SK-N-SH (cell line): Measurements from ENCODE around the gene TBRG4. TPM values are rescaled to one million over a fixed set of nuclear protein-coding genes. Genes with fewer than 3 reads are reported as not detected.

Experiments
- CTCF ChIA-PET: fragments of 300-600, 350-600 bp; formaldehyde crosslinking; extraction: SDS; loops from one replicate; lab custom pipeline; 2021; lab: Yijun Ruan, JAX
- POLR2A ChIA-PET: fragments of 350-600 bp; sonication (Branson Sonifier 250); formaldehyde crosslinking; extraction: SDS; loops from one replicate; lab custom pipeline; 2020; ENCODE audit warnings: antibody characterized with exemption, inconsistent platforms; lab: Yijun Ruan, JAX
- DNase-seq: peaks from one replicate; pipeline ENCODE4 v3.0.0; 2012
- H2AFZ ChIP-seq: fragments of 200-600 bp; sonication (generic); 2 replicates; pipeline ENCODE4 v1.8.1; 2016; ENCODE audit warnings: antibody characterized with exemption, mild to moderate bottlenecking, low read depth
- H3F3A ChIP-seq: fragments of 200-600 bp; sonication (generic); replicated peaks from 2 replicates; pipeline ENCODE3; 2016; ENCODE audit warnings: antibody characterized with exemption, mild to moderate bottlenecking; ENCODE audit not compliant: insufficient read depth
- H3K27ac ChIP-seq, 2 experiments: fragments of 200-500 bp in 1 of 2; fragments of 200-600 bp in 1 of 2; sonication (Bioruptor generic) in 1 of 2; sonication (generic), shearing (Covaris generic) in 1 of 2; 2 replicates each; pipeline versions ENCODE4 v1.5.1 to v1.6.1; 2014 to 2016; ENCODE audit warnings: low read depth in 2 of 2, inconsistent platforms in 1 of 2, low read length in 1 of 2, mild to moderate bottlenecking in 1 of 2, mixed read lengths in 1 of 2
- H3K27me3 ChIP-seq: fragments of 200-600 bp; sonication (generic), shearing (Covaris generic); 2 replicates; pipeline ENCODE4 v1.6.1; 2016; ENCODE audit warnings: mixed run types; ENCODE audit not compliant: insufficient read depth
- H3K36me3 ChIP-seq, 2 experiments: fragments of 200-500 bp in 1 of 2; fragments of 200-600 bp in 1 of 2; sonication (Bioruptor generic) in 1 of 2; sonication (generic) in 1 of 2; replicated peaks in 1 of 2; 2 replicates each; pipeline versions ENCODE3 to v1.5.1; 2014 to 2016; ENCODE audit warnings: low read length in 1 of 2, mild to moderate bottlenecking in 1 of 2; ENCODE audit not compliant: insufficient read depth in 2 of 2, control insufficient read depth in 1 of 2
- H3K4me1 ChIP-seq, 2 experiments: fragments of 200-500 bp in 1 of 2; fragments of 200-600 bp in 1 of 2; sonication (Bioruptor generic) in 1 of 2; sonication (generic), shearing (Covaris generic) in 1 of 2; 2 replicates each; pipeline versions ENCODE4 v1.5.1 to v1.6.1; 2014 to 2016; ENCODE audit warnings: low read depth in 1 of 2, low read length in 1 of 2, mixed run types in 1 of 2; ENCODE audit not compliant: insufficient read depth in 2 of 2, control insufficient read depth in 1 of 2
- H3K4me2 ChIP-seq: fragments of 200-600 bp; sonication (generic), shearing (Covaris generic); 2 replicates; pipeline ENCODE4 v1.6.1; 2017; ENCODE audit warnings: mixed run types
- H3K4me3 ChIP-seq, 2 experiments: fragments of 200-500 bp in 1 of 2; fragments of 200-600 bp in 1 of 2; sonication (Bioruptor generic) in 1 of 2; sonication (generic), shearing (Covaris generic) in 1 of 2; 2 replicates each; pipeline versions ENCODE4 v1.5.1 to v1.8.1; 2014 to 2016; ENCODE audit warnings: low read depth in 2 of 2, inconsistent platforms in 1 of 2, low read length in 1 of 2, mild to moderate bottlenecking in 1 of 2, mixed read lengths in 1 of 2, moderate library complexity in 1 of 2
- H3K79me2 ChIP-seq: fragments of 200-600 bp; sonication (generic); 2 replicates; pipeline ENCODE4 v1.8.1; 2017; ENCODE audit warnings: mild to moderate bottlenecking; ENCODE audit not compliant: insufficient read depth
- H3K9ac ChIP-seq: fragments of 200-600 bp; sonication (generic); 2 replicates; pipeline ENCODE4 v1.6.1; 2017; ENCODE audit warnings: mixed run types
- H3K9me2 ChIP-seq: fragments of 200-600 bp; sonication (generic); 2 replicates; pipeline ENCODE4 v1.6.1; 2017; ENCODE audit warnings: mixed run types
- H3K9me3 ChIP-seq: fragments of 200-600 bp; sonication (generic); 2 replicates; pipeline ENCODE4 v1.6.1; 2017; ENCODE audit warnings: mixed run types, mild to moderate bottlenecking, moderate library complexity
- H4K20me1 ChIP-seq: fragments of 200-600 bp; sonication (generic); 2 replicates; pipeline ENCODE4 v1.6.1; 2017; ENCODE audit warnings: mild to moderate bottlenecking, mixed run types; ENCODE audit not compliant: insufficient read depth
- CHD2 ChIP-seq: fragments of 150-350 bp; IDR thresholded peaks from 2 replicates; pipeline ENCODE4 v1.6.1; 2018; ENCODE audit warnings: low read length; ENCODE audit not compliant: partially characterized antibody
- EP300 ChIP-seq, 2 experiments: IDR thresholded peaks; 2 replicates each; pipeline versions ENCODE4 v1.4.0 to v1.6.1; 2012; ENCODE audit warnings: borderline replicate concordance in 1 of 2, low read depth in 1 of 2, low read length in 1 of 2
- FOSL2 ChIP-seq: IDR thresholded peaks from 2 replicates; pipeline ENCODE4 v1.4.0; 2012; ENCODE audit warnings: low read depth, mild to moderate bottlenecking, moderate library complexity, borderline replicate concordance
- FOXJ3 ChIP-seq: sonication (generic); formaldehyde crosslinking; IDR thresholded peaks from 2 replicates; pipeline ENCODE4 v1.5.1; 2020; ENCODE audit warnings: mild to moderate bottlenecking, missing genetic modification reagents
- FOXM1 ChIP-seq: IDR thresholded peaks from 2 replicates; pipeline ENCODE4 v1.4.0; 2012; ENCODE audit warnings: low read depth, mild to moderate bottlenecking
- GATA2 ChIP-seq: sonication (generic); formaldehyde crosslinking; IDR thresholded peaks from 2 replicates; pipeline ENCODE4 v1.5.0; 2020; ENCODE audit warnings: mild to moderate bottlenecking, missing genetic modification reagents
- IRF3 ChIP-seq: fragments of 150-350 bp; IDR thresholded peaks from 2 replicates; pipeline ENCODE4 v1.6.1; 2016; ENCODE audit warnings: mild to moderate bottlenecking, low read depth, low read length
- MAX ChIP-seq: IDR thresholded peaks from 2 replicates; pipeline ENCODE4 v1.4.0; 2012; ENCODE audit warnings: low read depth
- MXI1 ChIP-seq: IDR thresholded peaks from 2 replicates; pipeline ENCODE4 v1.6.1; 2012; ENCODE audit warnings: mild to moderate bottlenecking, low read depth, low read length, improper control_type of control experiment
- NRF1 ChIP-seq: IDR thresholded peaks from 2 replicates; pipeline ENCODE4 v1.6.1; 2012; ENCODE audit warnings: low read depth, mild to moderate bottlenecking, low read length
- PBX3 ChIP-seq: IDR thresholded peaks from 2 replicates; pipeline ENCODE4; 2012
- POLR2AphosphoS5 ChIP-seq: IDR thresholded peaks from 2 replicates; pipeline ENCODE4 v1.6.1; 2012; ENCODE audit warnings: low read depth, low read length
- RFX5 ChIP-seq: IDR thresholded peaks from 2 replicates; pipeline ENCODE4 v1.6.1; 2012; ENCODE audit warnings: mild to moderate bottlenecking, improper control_type of control experiment, low read length
- SIN3A ChIP-seq: IDR thresholded peaks from 2 replicates; pipeline ENCODE4 v1.6.1; 2012; ENCODE audit warnings: low read depth, mild to moderate bottlenecking, low read length, moderate library complexity, borderline replicate concordance
- SMC3 ChIP-seq: IDR thresholded peaks from 2 replicates; pipeline ENCODE4 v1.6.1; 2012; ENCODE audit warnings: low read depth, low read length, improper control_type of control experiment
- TEAD4 ChIP-seq: IDR thresholded peaks from 2 replicates; pipeline ENCODE4 v1.4.0; 2012; ENCODE audit warnings: mild to moderate bottlenecking, borderline replicate concordance; ENCODE audit not compliant: insufficient read depth
- USF1 ChIP-seq: IDR thresholded peaks from 2 replicates; pipeline ENCODE4 v1.4.0; 2012; ENCODE audit warnings: low read depth, borderline replicate concordance
- USF2 ChIP-seq: fragments of 150-350 bp; IDR thresholded peaks from 2 replicates; pipeline ENCODE4 v1.6.1; 2017; ENCODE audit warnings: antibody characterized with exemption, low read length, low read depth, borderline replicate concordance
- WGBS: methylation state at CpG from one replicate; pipeline ENCODE4 v1.1.6; 2017; ENCODE audit warnings: low lambda C conversion rate; 5-methylcytosine and 5-hydroxymethylcytosine counted together
- polyA plus RNA-seq, 3 experiments: library from polyadenylated mRNA; depleted of rRNA; stranded (reverse); fragments of >200 nt; gene quantifications; 2 replicates each; pipeline ENCODE4 v1.2.3, GENCODE V29; 2012

Gene TBRG4
- polyA plus RNA-seq, 1 of the 3 experiments (the other 2 are of a cell fraction), result 76.2 TPM

GRCh38 chr7:45088821-45089340 is 22.6 kb downstream of the TBRG4 start, which contains the start of gene NACAD:
Gene NACAD (minus strand): TSS chr7:45088969. CDS start chr7:45088894, 75 bp downstream.
- H3F3A ChIP-seq, result no peaks in the 10 kb centered on the region
- peak within 1 kb of the TSS; percentile 96 for H2AFZ ChIP-seq
- H3K4me3 ChIP-seq, result peak within 1 kb of the TSS; percentile 70 to 98
- H3K4me1 ChIP-seq, result peaks cover 0 to 26% of the 10 kb centered on the region in 2 experiments; a peak in 1 of 4 replicates
- CTCF ChIA-PET, result interaction anchor here (0.6 to 2.1 kb wide), 7 partner anchors 16 to 115 kb away, joined by 3 to 5 read pairs (median 4); partner anchors contain the start of gene TBRG4
- H3K4me2 ChIP-seq, result peak within 1 kb of the TSS; percentile 99
- 1% methylated on average over 39 of the region's 50 CpGs for WGBS
- peaks cover 0 to 18% of the 10 kb centered on the region in 2 experiments for H3K36me3 ChIP-seq
- H3K27me3 ChIP-seq, result no peaks in the 10 kb centered on the region
- POLR2A ChIA-PET, result interaction anchor here (1.0 to 2.1 kb wide), 12 partner anchors 8 to 203 kb away, joined by 3 to 16 read pairs (median 4); partner anchors contain the start of genes PURB and TBRG4
- no peaks in the 10 kb centered on the region; the same call in 1 of the 2 replicates for H4K20me1 ChIP-seq
- no peaks in the 10 kb centered on the region for H3K9me3 ChIP-seq
- H3K9ac ChIP-seq, result peak within 1 kb of the TSS; percentile 83
- peak in 1 of 2 experiments; percentile 34; a peak in 2 of 4 replicates for TF ChIP-seq EP300 (IDR thresholded peaks at IDR 0.05; ENCODE audit: borderline replicate concordance in 1 of 2, low read depth in 1 of 2, low read length in 1 of 2)
- TF ChIP-seq SMC3, result 0 out of 2 replicates have a peak, but pooled peaks have one; percentile 2
- peak; percentile 82 for TF ChIP-seq CHD2
- peak; percentile 48; the same call in 1 of the 2 replicates for TF ChIP-seq MXI1
- TF ChIP-seq NRF1, result peak; percentile 77
- TF ChIP-seq POLR2AphosphoS5, result 0 out of 2 replicates have a peak, but pooled peaks have one; percentile 34
- TF ChIP-seq RFX5, result no peak
- 0 out of 2 replicates have a peak, but pooled peaks have one; percentile 11 for TF ChIP-seq SIN3A
- peak; percentile 0; the same call in 1 of the 2 replicates for TF ChIP-seq MAX
- TF ChIP-seq GATA2 (CRISPR knock-in tag), result no peak
- 0 out of 2 replicates have a peak, but pooled peaks have one; percentile 25 for TF ChIP-seq FOXJ3
- no peak for TF ChIP-seq FOXM1
- H3K79me2 ChIP-seq, result peaks cover 20% of the 10 kb centered on the region; the same call in 1 of the 2 replicates
- peak within 1 kb of the TSS in 1 of 2 experiments; percentile 97; a peak in 2 of 4 replicates for H3K27ac ChIP-seq
- peak; percentile 99 for DNase-seq
- no peaks in the 10 kb centered on the region for H3K9me2 ChIP-seq

GRCh38 chr7:45088146-45088701 is 23.3 kb downstream of the TBRG4 start:
- 32% methylated on average over 21 of the region's 29 CpGs for WGBS
- H3F3A ChIP-seq, result no peaks in the 10 kb centered on the region
- H3K27ac ChIP-seq, result peak overlapping the region in 1 of 2 experiments; percentile 97; a peak in 2 of 4 replicates
- H3K79me2 ChIP-seq, result peaks cover 20% of the 10 kb centered on the region; the same call in 1 of the 2 replicates
- H3K4me3 ChIP-seq, result peak overlapping the region; percentile 70 to 98
- peak overlapping the region; percentile 83 for H3K9ac ChIP-seq
- peaks cover 0 to 18% of the 10 kb centered on the region in 2 experiments for H3K36me3 ChIP-seq
- TF ChIP-seq USF1, result no peak
- TF ChIP-seq FOSL2, result no peak
- TF ChIP-seq PBX3, result no peak
- no peak for TF ChIP-seq SMC3
- TF ChIP-seq SIN3A, result no peak
- no peak for TF ChIP-seq CHD2
- no peak for TF ChIP-seq IRF3
- TF ChIP-seq POLR2AphosphoS5, result no peak
- no peak; the same call in 1 of the 2 replicates for TF ChIP-seq MXI1
- no peak for TF ChIP-seq GATA2 (CRISPR knock-in tag)
- no peak for TF ChIP-seq USF2
- TF ChIP-seq EP300 (IDR thresholded peaks at IDR 0.05; ENCODE audit: borderline replicate concordance in 1 of 2, low read depth in 1 of 2, low read length in 1 of 2), result no peak
- TF ChIP-seq TEAD4, result no peak
- TF ChIP-seq RFX5, result no peak
- peak overlapping the region; percentile 96 for H2AFZ ChIP-seq
- H3K27me3 ChIP-seq, result no peaks in the 10 kb centered on the region
- H3K9me3 ChIP-seq, result no peaks in the 10 kb centered on the region
- peak; percentile 85 for DNase-seq
- H4K20me1 ChIP-seq, result no peaks in the 10 kb centered on the region; the same call in 1 of the 2 replicates
- CTCF ChIA-PET, result interaction anchor here (1.0 to 2.1 kb wide), 5 partner anchors 15 to 48 kb away, joined by 3 to 5 read pairs (median 4); partner anchors contain the start of gene TBRG4
- peaks cover 0 to 26% of the 10 kb centered on the region in 2 experiments; a peak in 1 of 4 replicates for H3K4me1 ChIP-seq
- POLR2A ChIA-PET, result interaction anchor here (2.1 kb wide), 1 partner anchor 15 kb away, joined by 13 read pairs; no protein-coding TSS in a partner anchor
- H3K4me2 ChIP-seq, result peak overlapping the region; percentile 99
- no peaks in the 10 kb centered on the region for H3K9me2 ChIP-seq
